K562 (cell line): Measurements from ENCODE around the gene CD72. TPM values are rescaled to one million over a fixed set of nuclear protein-coding genes. Genes with fewer than 3 reads are reported as not detected.

Experiments
- AFF1 ChIP-seq, 2 experiments: fragments of 450-650 bp; IDR thresholded peaks; 2 replicates each; pipeline ENCODE4 v1.6.1; 2018; ENCODE audit warnings: mild to moderate bottlenecking in 2 of 2, low read depth in 1 of 2; ENCODE audit not compliant: partially characterized antibody in 2 of 2
- AFF4 ChIP-seq: sonication (generic); formaldehyde crosslinking; IDR thresholded peaks from 2 replicates; pipeline ENCODE4 v1.8.0; 2023; ENCODE audit warnings: mild to moderate bottlenecking, missing genetic modification reagents
- DACH1 ChIP-seq: fragments of 450-650 bp; IDR thresholded peaks from 2 replicates; pipeline ENCODE4 v1.6.1; 2018; ENCODE audit not compliant: partially characterized antibody
- GABPA ChIP-seq: fragments of 200-800 bp; sonication (Bioruptor generic); conservative IDR thresholded peaks from 2 replicates; pipeline ENCODE4 v1.6.1; 2016; ENCODE audit warnings: low read depth, missing genetic modification characterization, missing compliant biosample characterization
- JUND ChIP-seq, 2 experiments: IDR thresholded peaks; 2 replicates in 1 of 2; 3 replicates in 1 of 2; pipeline ENCODE4 v1.6.1; 2011; ENCODE audit warnings: borderline replicate concordance in 2 of 2, low read depth in 2 of 2, low read length in 2 of 2, improper control_type of control experiment in 1 of 2, missing biosample characterization in 1 of 2, missing genetic modification characterization in 1 of 2, missing genetic modification reagents in 1 of 2
- KLF16 ChIP-seq: IDR thresholded peaks from 2 replicates; pipeline ENCODE4 v1.6.1; 2016; ENCODE audit warnings: antibody characterized with exemption
- PCBP2 ChIP-seq: fragments of 200-400 bp; formaldehyde crosslinking; IDR thresholded peaks from 2 replicates; pipeline ENCODE4 v1.6.1; 2018; ENCODE audit warnings: low read length, low read depth, mild to moderate bottlenecking, moderate library complexity; ENCODE audit not compliant: poor library complexity, severe bottlenecking
- SRSF9 ChIP-seq: fragments of 200-400 bp; formaldehyde crosslinking; IDR thresholded peaks from 2 replicates; pipeline ENCODE4 v1.6.1; 2017; ENCODE audit warnings: low read depth, low read length, borderline replicate concordance
- TRIM25 ChIP-seq: fragments of 450-650 bp; IDR thresholded peaks from 2 replicates; pipeline ENCODE4 v1.7.0; 2016; ENCODE audit warnings: borderline replicate concordance
- ZNF140 ChIP-seq: fragments of 250-450 bp; sonication (Bioruptor Pico); IDR thresholded peaks from 2 replicates; pipeline ENCODE4 v1.8.0; 2021; ENCODE audit warnings: moderate library complexity, mild to moderate bottlenecking, inconsistent platforms
- ZNF263 ChIP-seq: sonication (generic); formaldehyde crosslinking; IDR thresholded peaks from 2 replicates; pipeline ENCODE4 v1.8.0; 2022; ENCODE audit warnings: mild to moderate bottlenecking, missing genetic modification reagents, borderline replicate concordance
- polyA plus RNA-seq, 8 experiments: library from polyadenylated mRNA; depleted of rRNA in 4 of 8; stranded (reverse) in 5 of 8; unstranded in 3 of 8; fragments of >200 nt; fragmentation: Nextera tagmentation in 2 of 8; fragmentation: Illumina TruSeq in 1 of 8; extraction: Ambion mirVana in 2 of 8; extraction: Trizol in 1 of 8; gene quantifications; 2 replicates each; pipeline versions ENCODE4 v1.2.1 to v1.2.3, GENCODE V29; 2011 to 2014; ENCODE audit warnings: inconsistent platforms in 1 of 8, missing spikeins in 1 of 8
- total RNA-seq, 7 experiments: library from RNA; depleted of rRNA in 6 of 7; stranded (reverse); fragments of >200 nt in 6 of 7; fragmentation: Illumina TruSeq in 2 of 7; extraction: Trizol in 2 of 7; gene quantifications; 2 replicates each; pipeline versions ENCODE4 v1.2.1 to v1.2.3, GENCODE V29; 2011 to 2021; ENCODE audit warnings: low replicate concordance in 1 of 7

CD72 gene
- total and polyA plus RNA-seq, 9 of the 15 experiments (the other 6 are each of a cell fraction or from before 2014, with no cell fraction given), result 0.11 to 0.78 (median 0.27) TPM; not detected in 1

- TF ChIP-seq GABPA (tag), result 0 out of 2 replicates have a peak, but pooled peaks have one; percentile 14
- no peak for TF ChIP-seq SRSF9
- no peak for TF ChIP-seq AFF4 (CRISPR knock-in tag)
- TF ChIP-seq DACH1, result no peak
- no peak for TF ChIP-seq AFF1 (IDR thresholded peaks at IDR 0.05; ENCODE audit: low read depth in 1 of 2, partially characterized antibody in 2 of 2)
- TF ChIP-seq ZNF140, result no peak
- TF ChIP-seq TRIM25, result no peak
- peak; percentile 30; the same call in 1 of the 2 replicates for TF ChIP-seq ZNF263
- no peak for TF ChIP-seq JUND (IDR thresholded peaks at IDR 0.05; ENCODE audit: borderline replicate concordance, low read depth, low read length)
- TF ChIP-seq JUND (tag; IDR thresholded peaks at IDR 0.05; ENCODE audit: borderline replicate concordance, low read depth, low read length), result no peak
- no peak for TF ChIP-seq KLF16
- TF ChIP-seq PCBP2, result no peak
Measured at GRCh38 chr9:35660966-35661415, 42.8 kb upstream of the CD72 start (continued).
